PC-9 (cell line): ENCODE measurements around the gene PKP3. TPM values are rescaled to one million over a fixed set of nuclear protein-coding genes. Genes with fewer than 3 reads are reported as not detected.

Experiments
- BruUV-seq: library from RNA; stranded (reverse); fragments of 400-500 nt; replicated peaks from 2 replicates; lab custom pipeline; 2021; lab: Mats Ljungman, UMichigan
- CTCF ChIA-PET: fragments of 300-600 bp; sonication (Branson Sonifier 250); formaldehyde crosslinking; loops from one replicate; lab custom pipeline; 2022; ENCODE audit warnings: antibody characterized with exemption; lab: Charles Lee
- POLR2A ChIA-PET: fragments of 300-600 bp; sonication (Branson Sonifier 250); formaldehyde crosslinking; loops from one replicate; lab custom pipeline; 2022; ENCODE audit warnings: antibody characterized with exemption; ENCODE audit not compliant: unreplicated experiment; lab: Charles Lee
- DNase-seq, 2 experiments: peaks; one replicate each; pipeline versions ENCODE4 v3.0.0 to v3.0.0-alpha.2; 2015 to 2022; ENCODE audit warnings: mixed read lengths in 1 of 2
- H2AFZ ChIP-seq: fragments of 200-600 bp; sonication (generic); 2 replicates; pipeline ENCODE4 v1.8.1; 2017; ENCODE audit warnings: antibody characterized with exemption
- H3F3A ChIP-seq: fragments of 200-600 bp; sonication (generic); 2 replicates; pipeline ENCODE4 v1.8.1; 2017; ENCODE audit warnings: antibody characterized with exemption, mild to moderate bottlenecking, low read depth; ENCODE audit not compliant: insufficient read depth
- H3K27ac ChIP-seq: fragments of 200-600 bp; sonication (generic); 2 replicates; pipeline ENCODE4 v1.6.1; 2016; ENCODE audit warnings: mixed run types
- H3K27me3 ChIP-seq: fragments of 200-600 bp; sonication (generic); 2 replicates; pipeline ENCODE4 v1.6.1; 2016; ENCODE audit warnings: low read depth, mixed run types; ENCODE audit not compliant: insufficient read depth
- H3K36me3 ChIP-seq: fragments of 200-600 bp; sonication (generic); 2 replicates; pipeline ENCODE4 v1.6.1; 2016; ENCODE audit warnings: low read depth, mixed run types
- H3K4me1 ChIP-seq: fragments of 200-600 bp; sonication (generic); replicated peaks from 2 replicates; pipeline ENCODE4 v1.6.1; 2016; ENCODE audit warnings: mixed run types; ENCODE audit not compliant: insufficient read depth
- H3K4me2 ChIP-seq: fragments of 200-600 bp; sonication (generic); 2 replicates; pipeline ENCODE4 v1.6.1; 2017; ENCODE audit warnings: mixed run types
- H3K4me3 ChIP-seq: fragments of 200-600 bp; sonication (generic); 2 replicates; pipeline ENCODE4 v1.6.1; 2016; ENCODE audit warnings: mixed run types
- H3K79me2 ChIP-seq: fragments of 200-600 bp; sonication (generic); 2 replicates; pipeline ENCODE4 v1.6.1; 2017; ENCODE audit warnings: low read depth, mixed run types
- H3K9me2 ChIP-seq: fragments of 200-600 bp; sonication (generic); 2 replicates; pipeline ENCODE4 v1.8.1; 2017; ENCODE audit warnings: mild to moderate bottlenecking; ENCODE audit not compliant: insufficient read depth
- H3K9me3 ChIP-seq: fragments of 200-600 bp; sonication (generic); 2 replicates; pipeline ENCODE4 v1.8.1; 2016; ENCODE audit warnings: low read depth; ENCODE audit not compliant: insufficient read depth
- H4K20me1 ChIP-seq: fragments of 200-600 bp; sonication (generic); 2 replicates; pipeline ENCODE4 v1.8.1; 2017; ENCODE audit not compliant: insufficient read depth
- CTCF ChIP-seq: fragments of 200-600 bp; sonication (generic); conservative IDR thresholded peaks from 2 replicates; pipeline ENCODE4 v1.6.1; 2017; ENCODE audit warnings: mixed run types, antibody characterized with exemption, mild to moderate bottlenecking, moderate library complexity
- EZH2 ChIP-seq: fragments of 200-600 bp; sonication (generic); IDR thresholded peaks from 2 replicates; pipeline ENCODE4 v1.8.0; 2017; ENCODE audit warnings: antibody characterized with exemption, low read depth
- intact Hi-C: fragments of 100-400 bp; cut with micrococcal nuclease; formaldehyde crosslinking; loops from one replicate; pipeline ENCODE4 v1.10.0; 2022; ENCODE audit not compliant: unreplicated experiment
- total RNA-seq: library from RNA; stranded (reverse); gene quantifications from 2 replicates; pipeline ENCODE4 v1.2.3, GENCODE V29; 2021

The PKP3 gene
- total RNA-seq, 1 experiment from 2014 or later, result 83.7 TPM

- Histone ChIP-seq H3K4me3 (no peak overlapping the region), H3K9me2 (no peaks in the 10 kb centered on the region), H4K20me1 (no peaks in the 10 kb centered on the region), H3K27me3 (no peaks in the 10 kb centered on the region), H3K9me3 (no peaks in the 10 kb centered on the region), H3K79me2 (no peaks in the 10 kb centered on the region), H3K4me1 (no peaks in the 10 kb centered on the region), H3K27ac (no peak overlapping the region), H3K4me2 (no peak overlapping the region), H3K36me3 (no peaks in the 10 kb centered on the region), H2AFZ (no peak overlapping the region), H3F3A (peaks cover 2% of the 10 kb centered on the region)
- TF ChIP-seq CTCF, result no peak
- DNase-seq, result no peak
- intact Hi-C loops, result no loop called here
- ChIA-PET POLR2A (no interaction called here), CTCF (no interaction called here)
- no TSS peak for BruUV-seq
Observed at GRCh38 chr11:376531-377173, 17.4 kb upstream of the PKP3 start.

DNA sequence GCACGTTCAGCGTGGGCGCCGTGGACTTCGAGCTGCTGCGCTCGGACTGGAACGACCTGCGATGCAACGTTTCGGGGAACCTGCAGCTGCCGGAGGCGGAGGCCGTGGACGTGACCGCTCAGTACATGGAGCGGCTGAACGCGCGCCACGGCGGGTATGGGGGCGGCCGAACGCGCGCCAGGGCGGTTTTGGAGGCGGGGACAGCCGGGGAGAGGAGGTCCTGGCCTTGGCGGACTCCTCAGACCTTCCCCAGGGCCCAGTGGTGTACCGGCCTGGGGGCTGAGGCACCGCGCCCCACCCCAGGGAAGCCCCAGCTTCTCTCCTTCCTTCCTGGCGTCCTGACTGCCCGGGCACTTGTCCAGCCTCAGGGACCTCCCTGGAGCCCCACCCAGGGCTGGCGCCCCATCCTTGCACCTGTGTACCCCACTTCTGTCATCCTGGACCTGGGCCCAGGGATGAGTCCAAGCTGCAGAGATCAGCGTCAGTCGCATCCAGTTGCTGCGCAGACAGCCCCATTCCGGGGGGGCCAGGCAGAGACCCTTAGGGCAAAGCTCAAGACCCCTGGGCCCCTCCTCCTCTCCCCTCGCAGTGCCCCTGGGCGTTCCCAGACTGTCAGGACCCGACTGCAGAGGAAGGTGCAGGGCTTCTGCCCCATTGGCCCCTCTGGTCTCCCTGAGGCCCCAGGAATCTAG lies 16.7 kb upstream of the PKP3 start:
- intact Hi-C loops, result no loop called here
- TF ChIP-seq CTCF, result no peak
- TF ChIP-seq EZH2, result no peak
- no TSS peak for BruUV-seq

GRCh38 chr11:377883-378500 lies 16.0 kb upstream of the PKP3 start:
- no peak overlapping the region for H3K4me2 ChIP-seq
- no peak overlapping the region for H3K27ac ChIP-seq
- no peak for DNase-seq
- H3K79me2 ChIP-seq, result no peaks in the 10 kb centered on the region
- no peaks in the 10 kb centered on the region for H3K36me3 ChIP-seq
- H3K27me3 ChIP-seq, result no peaks in the 10 kb centered on the region
- no peak overlapping the region for H2AFZ ChIP-seq
- ChIA-PET POLR2A (no interaction called here), CTCF (no interaction called here)
- TF ChIP-seq EZH2 (no peak), CTCF (no peak)
- no TSS peak for BruUV-seq
- no peaks in the 10 kb centered on the region for H3K9me2 ChIP-seq
- no peaks in the 10 kb centered on the region for H3K4me1 ChIP-seq
- H4K20me1 ChIP-seq, result no peaks in the 10 kb centered on the region
- no peaks in the 10 kb centered on the region for H3K9me3 ChIP-seq
- no peak overlapping the region for H3K4me3 ChIP-seq
- intact Hi-C loops, result no loop called here
- no peaks in the 10 kb centered on the region for H3F3A ChIP-seq

More for the DNA sequence above, 16.7 kb upstream of the PKP3 start:
- ChIA-PET POLR2A (no interaction called here), CTCF (no interaction called here)
- no peak for DNase-seq
- Histone ChIP-seq H3K36me3 (no peaks in the 10 kb centered on the region), H4K20me1 (no peaks in the 10 kb centered on the region), H3K9me3 (no peaks in the 10 kb centered on the region), H3K27me3 (no peaks in the 10 kb centered on the region), H3K79me2 (no peaks in the 10 kb centered on the region), H3K4me2 (no peak overlapping the region), H3K4me1 (no peaks in the 10 kb centered on the region), H3F3A (no peaks in the 10 kb centered on the region), H3K9me2 (no peaks in the 10 kb centered on the region), H3K4me3 (no peak overlapping the region), H3K27ac (no peak overlapping the region), H2AFZ (no peak overlapping the region)
